ENCODE results near the gene TASP1.

GRCh38 chr20:13650474-13650873 is 11.7 kb upstream of the TASP1 start:
- TF ChIP-seq CTCF (IDR thresholded peaks at IDR 0.05) (no peak), POLR2A (IDR thresholded peaks at IDR 0.05) (no peak)

Data from tibial nerve (tissue), 3 donors.